Measurements from ENCODE around the gene NUAK1.

DNA sequence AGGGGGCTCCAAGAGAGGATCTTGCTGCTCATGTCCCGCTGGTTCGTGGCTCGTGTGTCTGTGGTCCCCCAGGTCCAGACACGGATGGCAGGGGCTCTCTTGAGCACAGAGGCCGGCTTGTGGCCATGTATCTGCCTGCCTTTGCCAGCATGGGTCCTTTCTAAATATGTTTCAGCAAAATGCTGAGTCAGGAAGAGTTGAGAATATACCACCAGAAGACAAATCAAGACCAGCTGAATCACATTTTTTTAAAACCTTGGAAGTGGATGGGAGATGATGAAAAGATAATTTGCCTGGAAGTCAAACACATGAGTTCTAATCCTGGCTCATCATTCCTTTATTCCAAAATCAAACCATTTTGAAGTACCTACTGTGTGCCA, 58.0 kb downstream of the NUAK1 start:
- TF ChIP-seq, protein P1, sequence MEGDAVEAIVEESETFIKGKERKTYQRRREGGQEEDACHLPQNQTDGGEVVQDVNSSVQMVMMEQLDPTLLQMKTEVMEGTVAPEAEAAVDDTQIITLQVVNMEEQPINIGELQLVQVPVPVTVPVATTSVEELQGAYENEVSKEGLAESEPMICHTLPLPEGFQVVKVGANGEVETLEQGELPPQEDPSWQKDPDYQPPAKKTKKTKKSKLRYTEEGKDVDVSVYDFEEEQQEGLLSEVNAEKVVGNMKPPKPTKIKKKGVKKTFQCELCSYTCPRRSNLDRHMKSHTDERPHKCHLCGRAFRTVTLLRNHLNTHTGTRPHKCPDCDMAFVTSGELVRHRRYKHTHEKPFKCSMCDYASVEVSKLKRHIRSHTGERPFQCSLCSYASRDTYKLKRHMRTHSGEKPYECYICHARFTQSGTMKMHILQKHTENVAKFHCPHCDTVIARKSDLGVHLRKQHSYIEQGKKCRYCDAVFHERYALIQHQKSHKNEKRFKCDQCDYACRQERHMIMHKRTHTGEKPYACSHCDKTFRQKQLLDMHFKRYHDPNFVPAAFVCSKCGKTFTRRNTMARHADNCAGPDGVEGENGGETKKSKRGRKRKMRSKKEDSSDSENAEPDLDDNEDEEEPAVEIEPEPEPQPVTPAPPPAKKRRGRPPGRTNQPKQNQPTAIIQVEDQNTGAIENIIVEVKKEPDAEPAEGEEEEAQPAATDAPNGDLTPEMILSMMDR (IDR thresholded peaks at IDR 0.05 in 2 of 3, conservative IDR thresholded peaks at IDR 0.05 in 1 of 3; ENCODE audit: borderline replicate concordance in 1 of 3, insufficient read depth in 1 of 3, low read depth in 2 of 3, low read length in 2 of 3), result no peak
- TF ChIP-seq JUND (IDR thresholded peaks at IDR 0.05), result no peak
- TF ChIP-seq EGR1 (IDR thresholded peaks at IDR 0.05; ENCODE audit: low read depth), result no peak
- TF ChIP-seq POLR2AphosphoS5 (IDR thresholded peaks at IDR 0.05; ENCODE audit: low read depth, low read length), result no peak
- TF ChIP-seq RAD21 (IDR thresholded peaks at IDR 0.05; ENCODE audit: low read depth), result no peak
- TF ChIP-seq CEBPB (IDR thresholded peaks at IDR 0.05; ENCODE audit: low read depth), result no peak
- no peak for TF ChIP-seq SIN3A (IDR thresholded peaks at IDR 0.05; ENCODE audit: low read depth)
- no peak for TF ChIP-seq POLR2A (IDR thresholded peaks at IDR 0.05; ENCODE audit: borderline replicate concordance, extremely low read depth, insufficient read depth, insufficient read length)
- TF ChIP-seq EZH2 (IDR thresholded peaks at IDR 0.05), result no peak
- no peak for TF ChIP-seq CBX3 (IDR thresholded peaks at IDR 0.05; ENCODE audit: low read depth)
- no peak for TF ChIP-seq ZNF274 (IDR thresholded peaks at IDR 0.05; ENCODE audit: low read depth, low read length)
- TF ChIP-seq EZH2phosphoT487 (IDR thresholded peaks at IDR 0.05; ENCODE audit: borderline replicate concordance), result no peak
- TF ChIP-seq, protein P2, sequence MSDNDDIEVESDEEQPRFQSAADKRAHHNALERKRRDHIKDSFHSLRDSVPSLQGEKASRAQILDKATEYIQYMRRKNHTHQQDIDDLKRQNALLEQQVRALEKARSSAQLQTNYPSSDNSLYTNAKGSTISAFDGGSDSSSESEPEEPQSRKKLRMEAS (IDR thresholded peaks at IDR 0.05), result no peak

Measured in HCT116 (cell line).